RWPE2 (cell line): ENCODE results near the gene EFCAB8.

Experiments
- ATAC-seq: fragments of 200-7000 bp; cut with Tn5 transposase; 3 replicates; pipeline ENCODE4 v1.9.1; 2021; ENCODE audit warnings: low read depth
- DNase-seq: peaks from one replicate; pipeline ENCODE4 v3.0.0-alpha.2; 2020; ENCODE audit warnings: low spot score
- H3K27ac ChIP-seq: fragments of 450-650 bp; 2 replicates; pipeline ENCODE4 v1.5.1; 2017; ENCODE audit warnings: mild to moderate bottlenecking; ENCODE audit not compliant: poor library complexity, severe bottlenecking
- H3K27me3 ChIP-seq: fragments of 250-450 bp; sonication (Bioruptor Pico); 2 replicates; pipeline ENCODE4 v1.5.1; 2021; ENCODE audit warnings: mild to moderate bottlenecking, moderate library complexity; ENCODE audit not compliant: insufficient read depth, poor library complexity, severe bottlenecking
- H3K36me3 ChIP-seq: fragments of 250-450 bp; sonication (Bioruptor Pico); 2 replicates; pipeline ENCODE4 v1.5.1; 2020; ENCODE audit warnings: low read depth, mild to moderate bottlenecking, moderate library complexity
- H3K4me1 ChIP-seq: fragments of 250-450 bp; sonication (Bioruptor Pico); 2 replicates; pipeline ENCODE4 v1.5.1; 2021; ENCODE audit warnings: mild to moderate bottlenecking, moderate library complexity; ENCODE audit not compliant: insufficient read depth, poor library complexity, severe bottlenecking
- H3K4me3 ChIP-seq: fragments of 250-450 bp; sonication (Bioruptor Pico); 2 replicates; pipeline ENCODE4 v1.5.1; 2021; ENCODE audit warnings: mild to moderate bottlenecking, moderate library complexity; ENCODE audit not compliant: severe bottlenecking
- H3K9me3 ChIP-seq: fragments of 250-450 bp; sonication (Bioruptor Pico); 2 replicates; pipeline ENCODE4 v1.5.1; 2021; ENCODE audit warnings: mild to moderate bottlenecking, moderate library complexity; ENCODE audit not compliant: severe bottlenecking
- CTCF ChIP-seq: fragments of 450-650 bp; IDR thresholded peaks from one replicate; pipeline ENCODE4 v1.5.1; 2017; ENCODE audit warnings: mild to moderate bottlenecking, moderate library complexity; ENCODE audit not compliant: poor library complexity, severe bottlenecking

EFCAB8 gene

GRCh38 chr20:32858701-32859372 is at the start of gene EFCAB8:
Gene EFCAB8, plus strand, starts transcription at chr20:32858923. Its CDS starts 4,870 bp downstream, at chr20:32863793.
- no peak within 1 kb of the TSS for H3K27ac ChIP-seq
- peaks cover 40% of the 10 kb centered on the region for H3K36me3 ChIP-seq
- H3K9me3 ChIP-seq = no peaks in the 10 kb centered on the region
- no peak for DNase-seq
- H3K4me3 ChIP-seq = no peak within 1 kb of the TSS
- H3K27me3 ChIP-seq = no peaks in the 10 kb centered on the region
- TF ChIP-seq CTCF = no peak
- peak; percentile 30 for ATAC-seq
- H3K4me1 ChIP-seq = no peaks in the 10 kb centered on the region

GRCh38 chr20:32809907-32810306 is 48.8 kb upstream of the EFCAB8 start:
- Histone ChIP-seq H3K27me3 (no peaks in the 10 kb centered on the region), H3K9me3 (no peaks in the 10 kb centered on the region), H3K27ac (no peak overlapping the region), H3K4me1 (peaks cover 11% of the 10 kb centered on the region), H3K36me3 (peaks cover 4% of the 10 kb centered on the region; the same call in 1 of the 2 replicates), H3K4me3 (no peak overlapping the region)
- no peak for TF ChIP-seq CTCF
- ATAC-seq = no peak
- no peak for DNase-seq

- DNase-seq = no peak
- Histone ChIP-seq H3K9me3 (no peaks in the 10 kb centered on the region), H3K4me1 (peaks cover 11% of the 10 kb centered on the region), H3K4me3 (no peak overlapping the region), H3K27ac (no peak overlapping the region), H3K27me3 (no peaks in the 10 kb centered on the region), H3K36me3 (peaks cover 4% of the 10 kb centered on the region; the same call in 1 of the 2 replicates)
- no peak for TF ChIP-seq CTCF
- no peak for ATAC-seq
Measured at GRCh38 chr20:32810941-32811340, 47.8 kb upstream of the EFCAB8 start.

GRCh38 chr20:32811886-32812285 is 46.8 kb upstream of the EFCAB8 start:
- Histone ChIP-seq H3K27me3 (no peaks in the 10 kb centered on the region), H3K27ac (no peak overlapping the region)
- no peak for ATAC-seq

More at GRCh38 chr20:32811886-32812285, 46.8 kb upstream of the EFCAB8 start:
- peaks cover 4% of the 10 kb centered on the region; the same call in 1 of the 2 replicates for H3K36me3 ChIP-seq
- no peaks in the 10 kb centered on the region for H3K9me3 ChIP-seq
- no peak for DNase-seq
- TF ChIP-seq CTCF = no peak
- H3K4me3 ChIP-seq = no peak overlapping the region
- peaks cover 1% of the 10 kb centered on the region for H3K4me1 ChIP-seq
